Measurements from ENCODE around the gene TIFAB.
A peak's percentile ranks its signal among the peaks of the same experiment; 100 is the strongest.

Gene TIFAB

GRCh38 chr5:135457424-135458071 lies 5.4 kb upstream of the TIFAB start:
- DNase-seq, result peak; percentile 58

- DNase-seq, result no peak
Observed at GRCh38 chr5:135456238-135457099, 4.3 kb upstream of the TIFAB start.

- DNase-seq, result no peak
Observed at GRCh38 chr5:135455876-135456237, 3.7 kb upstream of the TIFAB start.

DNA sequence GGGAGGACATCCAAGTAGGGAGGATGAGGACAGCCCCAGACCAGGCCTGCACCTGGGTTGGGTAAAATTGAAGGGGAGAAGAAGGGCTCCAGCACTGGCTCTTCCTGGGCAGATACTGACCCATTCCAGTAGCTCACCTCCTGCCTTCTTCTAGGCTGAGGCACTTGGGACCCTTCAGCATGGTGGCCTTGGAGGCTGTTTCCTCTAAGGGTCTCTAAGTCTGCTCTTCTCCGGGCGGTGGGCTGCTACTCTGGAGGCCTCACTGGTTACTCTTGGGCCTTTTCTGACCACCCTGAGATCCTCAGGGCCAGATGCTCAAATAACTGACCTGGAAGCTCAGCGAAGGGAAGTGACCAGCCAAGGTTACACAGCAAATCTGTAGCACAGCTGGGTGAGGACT lies 2.8 kb upstream of the TIFAB start:
- DNase-seq, result no peak

- DNase-seq, result no peak
Observed at GRCh38 chr5:135453613-135454012, 1.5 kb upstream of the TIFAB start.

- no peak for DNase-seq
Observed at GRCh38 chr5:135451581-135452320, 400 bp downstream of the TIFAB start.

DNA sequence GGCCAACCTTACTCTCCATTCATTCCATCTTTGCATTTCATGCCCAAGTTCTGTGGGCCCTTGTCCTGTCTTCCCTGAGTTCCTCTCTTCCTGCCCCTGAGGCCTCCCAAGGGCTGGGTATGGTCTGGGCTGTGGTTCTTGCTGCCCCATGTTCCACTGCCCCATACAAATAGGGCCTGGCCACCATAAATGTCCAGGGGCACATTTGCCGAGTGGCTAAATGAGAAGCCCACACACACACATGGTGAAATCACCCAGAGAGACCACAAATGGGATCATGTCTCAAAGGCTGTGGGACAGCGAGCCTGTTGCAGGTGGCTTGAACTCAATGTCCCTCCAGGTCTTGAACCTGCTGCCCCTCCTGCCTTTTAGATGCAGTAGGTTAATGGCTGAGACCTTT lies 1.2 kb downstream of the TIFAB start:
- no peak for DNase-seq

DNA sequence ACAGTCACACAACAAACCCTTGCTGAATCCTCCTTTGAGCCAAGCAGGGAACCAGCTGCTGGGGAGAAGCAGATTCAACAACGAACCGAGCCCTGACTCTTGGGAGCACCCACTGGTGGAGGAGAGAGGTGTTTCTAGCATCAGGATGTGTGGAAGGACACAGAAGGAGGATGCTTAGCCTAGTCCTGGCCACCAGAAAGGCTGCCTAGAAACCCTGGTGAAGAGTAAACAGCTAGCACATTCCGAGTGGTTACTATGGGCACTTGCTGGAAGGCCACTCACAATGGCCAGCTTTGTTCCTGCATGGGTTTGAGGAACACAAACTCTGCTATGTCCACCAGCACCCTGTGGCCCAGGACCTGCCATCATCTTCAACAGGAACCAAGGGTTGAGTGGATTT lies 1.8 kb downstream of the TIFAB start:
- DNase-seq, result no peak

DNA sequence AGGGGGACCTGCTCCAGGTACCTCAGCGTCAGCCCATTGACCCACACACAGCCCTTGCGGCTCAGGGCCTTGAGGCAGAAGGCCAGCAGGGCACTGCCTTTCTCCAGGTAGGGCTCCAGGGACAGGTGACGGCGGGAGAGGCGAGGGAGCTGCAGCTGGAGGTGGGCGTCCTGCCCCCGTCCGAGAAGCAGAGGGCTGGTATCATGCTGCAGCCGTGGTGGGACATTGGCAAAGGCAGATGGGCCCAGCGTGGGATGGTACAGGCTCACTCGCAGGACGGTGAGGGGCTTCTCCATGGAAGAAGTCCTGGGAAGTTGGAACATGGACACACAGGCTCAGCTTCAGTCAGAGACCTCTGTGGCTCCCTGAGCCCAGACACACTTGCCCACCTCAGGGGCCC lies 2.5 kb downstream of the TIFAB start:
- no peak for DNase-seq

- no peak for DNase-seq
Observed at GRCh38 chr5:135448791-135449507, 3.2 kb downstream of the TIFAB start.

DNA sequence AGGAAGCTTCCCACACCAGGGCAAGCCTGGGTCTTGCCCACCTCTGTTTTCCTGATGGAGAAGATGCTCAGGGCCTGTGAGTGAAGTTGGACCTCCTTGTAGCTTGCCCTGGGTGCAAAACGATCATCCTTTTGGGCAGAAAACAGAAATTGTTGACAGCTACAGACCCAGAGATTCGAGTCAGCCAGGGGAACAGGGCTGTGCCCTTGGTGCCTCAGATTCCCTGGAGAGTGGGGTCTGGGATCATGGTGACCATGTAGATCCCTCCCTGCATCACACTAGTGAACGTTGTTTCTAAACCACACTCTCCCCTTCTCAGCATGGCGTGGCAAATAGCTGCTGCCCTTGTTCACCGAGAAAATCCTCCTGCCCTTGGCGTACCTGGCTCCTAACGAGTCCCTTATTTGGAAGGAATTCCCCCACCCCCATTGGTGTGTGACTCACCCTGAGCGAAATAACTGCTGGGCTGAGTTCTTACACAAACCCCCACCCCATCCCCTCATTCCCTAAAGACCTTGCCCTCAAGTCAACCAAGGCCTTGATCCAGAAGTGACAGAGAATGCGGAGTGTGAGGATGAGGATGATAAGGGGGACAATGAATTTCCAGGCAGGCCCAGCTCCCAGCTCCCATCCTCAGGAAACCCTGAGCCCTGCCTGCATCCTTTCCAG lies 3.9 kb downstream of the TIFAB start:
- DNase-seq, result no peak

DNA sequence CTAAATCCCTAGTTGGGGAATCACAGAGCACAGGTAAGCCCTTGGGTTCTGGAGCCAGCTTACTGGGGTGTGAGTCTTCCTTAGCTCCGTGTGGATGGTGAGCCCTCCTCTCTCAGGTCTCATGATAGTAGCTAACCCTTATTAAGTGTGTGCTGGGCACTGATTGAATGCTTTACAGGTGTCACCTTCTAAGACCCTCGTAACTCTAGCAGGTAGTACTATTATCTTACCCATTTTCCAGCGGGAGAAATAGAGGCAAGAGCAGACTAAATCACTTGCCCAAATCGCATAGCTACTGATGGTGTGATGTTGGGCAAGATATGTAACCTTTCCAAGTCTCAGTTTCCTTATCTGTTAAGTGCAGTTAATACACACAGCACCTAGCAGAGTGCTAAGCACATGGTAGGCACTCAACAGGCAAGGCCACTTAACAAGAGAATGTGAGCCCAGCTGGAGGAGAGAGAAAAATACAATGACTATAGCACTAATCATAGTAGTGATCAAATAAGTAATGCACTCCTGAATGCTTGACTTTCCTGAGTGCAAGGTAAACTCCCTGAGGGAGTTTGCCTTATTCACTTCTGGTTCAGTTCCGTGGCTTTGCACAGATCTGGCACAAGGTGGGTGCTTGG lies 4.7 kb downstream of the TIFAB start, which contains the start of gene DCANP1:
TSS of gene DCANP1 (minus strand) at position 51 of the 632 bp plus-strand sequence. CDS start 240 bp downstream, outside the sequence.
- no peak for DNase-seq

DNA sequence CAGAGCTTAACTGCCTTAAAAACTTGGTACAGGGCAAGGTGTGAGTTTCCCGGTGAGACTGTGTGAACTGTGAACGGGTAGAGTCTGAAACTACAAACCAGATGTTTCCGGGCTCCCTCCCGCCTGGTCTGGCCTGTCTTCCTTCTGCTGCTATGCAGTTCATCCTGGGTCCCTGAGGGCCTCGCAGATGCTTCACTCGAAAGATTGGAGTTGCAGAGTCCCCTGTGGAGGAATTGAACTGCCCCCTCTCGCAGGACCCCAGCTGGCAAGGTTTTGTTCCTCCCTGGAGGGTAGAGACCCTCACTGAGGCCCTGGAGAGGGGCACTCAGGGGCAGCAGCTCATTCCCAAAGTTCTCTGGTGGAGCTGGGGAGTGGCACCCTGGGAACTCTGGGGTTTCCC lies 5.5 kb downstream of the TIFAB start:
- DNase-seq, result no peak

DNA sequence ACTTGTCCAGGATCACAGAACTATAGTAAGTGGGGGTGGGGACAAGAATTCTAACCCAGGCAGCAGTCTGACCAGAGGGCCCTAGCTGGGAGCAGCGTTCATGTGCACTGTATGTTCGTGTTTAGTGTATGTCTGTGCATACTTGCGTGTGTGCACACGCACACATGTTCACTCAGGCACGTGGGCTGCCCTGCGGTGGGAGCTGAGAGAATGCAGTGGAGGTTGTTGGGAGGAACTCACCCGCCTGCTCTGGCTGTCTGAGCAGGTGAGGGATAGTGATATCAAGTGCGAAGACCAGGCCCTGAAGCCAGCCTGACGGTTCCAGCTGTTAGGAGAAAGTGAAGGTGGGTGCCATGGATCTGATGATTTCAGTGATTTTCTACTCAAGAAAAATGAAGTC lies 5.9 kb downstream of the TIFAB start:
- no peak for DNase-seq

DNA sequence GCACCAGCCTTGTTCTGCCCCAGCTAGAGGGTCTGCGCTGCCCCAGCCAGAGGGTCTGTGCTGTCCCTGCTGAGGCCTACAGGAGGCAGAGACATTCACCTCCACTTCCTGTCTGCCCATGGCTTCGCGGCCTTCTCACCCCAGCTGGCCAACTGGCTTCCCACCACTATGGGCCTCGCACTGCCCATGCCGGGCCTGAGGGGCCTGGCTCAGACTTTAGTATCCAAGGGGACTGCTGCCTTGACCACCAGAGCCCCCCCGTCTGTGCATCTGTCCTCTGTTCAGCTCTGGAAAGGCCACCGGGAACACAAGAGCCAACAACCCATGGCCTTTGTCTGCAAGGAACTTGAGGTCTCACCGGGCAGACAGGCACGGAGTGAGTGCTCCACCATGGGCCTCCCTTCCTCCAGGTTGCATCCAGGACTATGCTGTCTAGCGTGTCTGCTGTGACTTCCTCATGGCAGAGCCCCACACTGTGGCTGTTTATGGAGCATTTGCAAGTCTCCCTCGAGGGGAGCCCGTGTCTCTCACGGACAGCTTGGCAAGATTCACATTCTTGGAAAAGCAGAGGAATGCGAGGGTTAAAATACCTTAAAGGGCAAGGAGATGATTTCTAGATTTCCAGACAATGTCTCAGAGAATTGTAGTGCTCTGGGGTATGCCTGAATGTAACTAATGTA lies 6.7 kb downstream of the TIFAB start:
- no peak for DNase-seq

DNA sequence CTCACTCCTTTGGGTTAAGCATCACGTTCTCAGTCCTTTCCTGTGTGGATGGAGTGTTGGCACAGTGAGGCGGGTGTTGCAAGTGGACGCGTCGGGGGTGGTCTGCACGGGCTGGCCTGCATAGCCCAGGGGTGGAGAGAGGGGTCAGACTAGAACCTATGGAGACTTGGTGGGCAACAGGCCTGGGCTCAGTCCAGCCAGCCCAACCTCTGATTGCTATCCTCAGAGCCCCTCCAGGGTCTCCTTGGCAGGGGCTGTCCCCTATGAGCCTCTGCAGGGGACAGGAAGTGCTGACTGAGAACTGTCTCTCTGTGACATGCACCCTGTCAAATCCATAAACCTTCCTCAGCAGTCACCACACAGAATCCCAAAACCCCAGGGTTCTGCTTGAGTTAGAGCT lies 7.3 kb downstream of the TIFAB start:
- DNase-seq, result no peak

GRCh38 chr5:135444360-135444759 lies 7.8 kb downstream of the TIFAB start:
- no peak for DNase-seq

- DNase-seq, result no peak
Observed at GRCh38 chr5:135443161-135443960, 8.8 kb downstream of the TIFAB start.

DNA sequence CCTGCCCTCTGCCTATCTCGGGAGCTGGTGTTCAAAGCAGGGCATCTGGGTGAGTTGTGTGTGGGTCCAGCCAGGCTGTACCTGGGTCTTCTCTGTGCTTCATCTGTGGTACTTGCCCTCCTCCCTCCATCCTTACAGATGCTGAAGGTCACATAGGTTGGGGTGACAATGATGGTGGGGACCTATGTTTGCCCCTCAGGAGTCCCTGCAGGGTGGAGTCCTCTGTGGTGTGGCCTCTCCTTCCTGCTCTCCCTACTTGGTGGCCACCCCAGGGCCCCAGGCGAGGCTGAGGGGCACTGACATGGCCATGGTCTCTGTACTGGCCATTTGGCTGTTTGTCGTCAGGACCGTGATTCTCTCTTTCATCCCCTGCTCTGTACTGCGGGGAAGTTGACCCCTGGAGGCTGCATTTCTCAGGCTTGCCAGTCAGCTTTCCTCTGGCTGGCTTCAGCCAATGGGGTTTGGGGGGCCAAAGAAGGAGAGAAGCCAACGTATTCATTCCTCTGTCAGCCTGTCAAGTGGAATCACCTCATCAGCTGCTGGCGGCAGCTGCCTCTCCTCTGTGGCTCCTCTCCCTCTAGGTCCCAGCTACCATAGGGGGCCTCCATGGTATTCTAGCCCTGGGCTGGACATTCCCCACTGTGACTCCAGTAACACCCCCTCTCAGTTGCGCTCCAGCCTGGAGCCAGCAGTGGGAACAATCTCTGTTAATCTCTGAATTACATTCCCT lies 9.6 kb downstream of the TIFAB start:
- no peak for DNase-seq

GRCh38 chr5:135441919-135442318 lies 10.2 kb downstream of the TIFAB start:
- no peak for DNase-seq
